HEK293 (cell line): ENCODE results near the gene SIL1.
"Not testable (repeated sequence)": the region's sequence is repeated elsewhere in the genome, so short reads cannot be mapped to it uniquely, and the experiment has no call there.

Source experiments
- CTCF ChIA-PET: fragments of 350-600 bp; formaldehyde crosslinking; extraction: SDS; loops from one replicate; lab custom pipeline; 2021; ENCODE audit warnings: antibody characterized with exemption; lab: Yijun Ruan, JAX
- POLR2A ChIA-PET: fragments of 300-600 bp; formaldehyde crosslinking; extraction: SDS; loops from one replicate; lab custom pipeline; 2020; ENCODE audit warnings: antibody characterized with exemption, inconsistent platforms; lab: Yijun Ruan, JAX
- H3K27ac ChIP-seq: fragments of 200-500 bp; sonication (Bioruptor generic); 2 replicates; pipeline ENCODE4 v1.5.1; 2014; ENCODE audit warnings: low read depth, low read length, control low read depth, inconsistent platforms; ENCODE audit errors: extremely low read depth
- H3K36me3 ChIP-seq, 2 experiments: fragments of 200-500 bp in 1 of 2; sonication (Bioruptor generic) in 1 of 2; 1 replicate in 1 of 2; 2 replicates in 1 of 2; pipeline ENCODE4 v1.5.1; 2014 to 2017; ENCODE audit warnings: inconsistent platforms in 2 of 2, low read length in 2 of 2; ENCODE audit not compliant: control insufficient read depth in 2 of 2, insufficient read depth in 1 of 2
- H3K4me1 ChIP-seq: fragments of 200-500 bp; sonication (Bioruptor generic); 2 replicates; pipeline ENCODE4 v1.5.1; 2014; ENCODE audit warnings: mild to moderate bottlenecking, low read length, inconsistent platforms; ENCODE audit not compliant: control insufficient read depth, insufficient read depth
- H3K4me3 ChIP-seq: 2 replicates; pipeline ENCODE4 v1.5.1; 2011; ENCODE audit warnings: low read depth, mild to moderate bottlenecking, control low read depth, low read length, moderate library complexity
- H3K9me3 ChIP-seq: fragments of 200-500 bp; sonication (Bioruptor generic); 2 replicates; pipeline ENCODE4 v1.5.1; 2014; ENCODE audit warnings: low read depth, low read length, inconsistent platforms; ENCODE audit not compliant: control insufficient read depth, insufficient read depth
- GLIS1 ChIP-seq: fragments of 450-650 bp; formaldehyde crosslinking; IDR thresholded peaks from 2 replicates; pipeline ENCODE4 v1.5.1; 2016; ENCODE audit warnings: missing biosample characterization, missing genetic modification characterization
- SALL2 ChIP-seq: fragments of 450-650 bp; formaldehyde crosslinking; IDR thresholded peaks from 2 replicates; pipeline ENCODE4 v1.5.0; 2017; ENCODE audit warnings: missing biosample characterization, mild to moderate bottlenecking, missing genetic modification characterization, borderline replicate concordance
- SETDB1 ChIP-seq: IDR thresholded peaks from one replicate; pipeline ENCODE4 v1.6.1; 2017; ENCODE audit warnings: mild to moderate bottlenecking, low read length, moderate library complexity, mixed read lengths; ENCODE audit not compliant: insufficient read length
- SP3 ChIP-seq: fragments of 450-650 bp; formaldehyde crosslinking; IDR thresholded peaks from 2 replicates; pipeline ENCODE4 v1.5.1; 2016; ENCODE audit warnings: missing biosample characterization, missing genetic modification characterization
- ZFHX2 ChIP-seq: fragments of 450-650 bp; formaldehyde crosslinking; conservative IDR thresholded peaks from 2 replicates; pipeline ENCODE4 v1.5.1; 2016; ENCODE audit warnings: missing biosample characterization, missing genetic modification characterization
- ZNF121 ChIP-seq: fragments of 450-650 bp; formaldehyde crosslinking; IDR thresholded peaks from 2 replicates; pipeline ENCODE4 v1.5.1; 2016; ENCODE audit warnings: missing biosample characterization, missing genetic modification characterization
- ZNF169 ChIP-seq: fragments of 450-650 bp; formaldehyde crosslinking; IDR thresholded peaks from 2 replicates; pipeline ENCODE4 v1.5.1; 2016; ENCODE audit warnings: missing biosample characterization, missing genetic modification characterization
- ZNF175 ChIP-seq: fragments of 450-650 bp; formaldehyde crosslinking; IDR thresholded peaks from 2 replicates; pipeline ENCODE4 v1.5.1; 2016; ENCODE audit warnings: missing biosample characterization, missing genetic modification characterization
- ZNF223 ChIP-seq: fragments of 450-650 bp; formaldehyde crosslinking; IDR thresholded peaks from 2 replicates; pipeline ENCODE4 v1.5.1; 2016; ENCODE audit warnings: missing biosample characterization, missing genetic modification characterization
- ZNF394 ChIP-seq: fragments of 450-650 bp; formaldehyde crosslinking; IDR thresholded peaks from 2 replicates; pipeline ENCODE4 v1.5.1; 2016; ENCODE audit warnings: missing biosample characterization, missing genetic modification characterization, mild to moderate bottlenecking, moderate library complexity, borderline replicate concordance
- ZNF558 ChIP-seq: fragments of 450-650 bp; formaldehyde crosslinking; IDR thresholded peaks from 2 replicates; pipeline ENCODE4 v1.5.1; 2016; ENCODE audit warnings: missing biosample characterization, missing genetic modification characterization
- ZNF830 ChIP-seq: fragments of 450-650 bp; IDR thresholded peaks from 2 replicates; pipeline ENCODE4 v1.5.0; 2018; ENCODE audit warnings: missing biosample characterization, missing genetic modification characterization, low read depth, mild to moderate bottlenecking, moderate library complexity
- TF ChIP-seq, protein P1 (sequence below): fragments of 450-650 bp; formaldehyde crosslinking; IDR thresholded peaks from 2 replicates; pipeline ENCODE4 v1.5.1; 2017; ENCODE audit warnings: missing biosample characterization, mild to moderate bottlenecking, missing genetic modification characterization, moderate library complexity
- TF ChIP-seq, protein P2 (sequence below): fragments of 450-650 bp; formaldehyde crosslinking; IDR thresholded peaks from 2 replicates; pipeline ENCODE4 v1.5.1; 2016; ENCODE audit warnings: missing biosample characterization, missing genetic modification characterization

Gene SIL1

DNA sequence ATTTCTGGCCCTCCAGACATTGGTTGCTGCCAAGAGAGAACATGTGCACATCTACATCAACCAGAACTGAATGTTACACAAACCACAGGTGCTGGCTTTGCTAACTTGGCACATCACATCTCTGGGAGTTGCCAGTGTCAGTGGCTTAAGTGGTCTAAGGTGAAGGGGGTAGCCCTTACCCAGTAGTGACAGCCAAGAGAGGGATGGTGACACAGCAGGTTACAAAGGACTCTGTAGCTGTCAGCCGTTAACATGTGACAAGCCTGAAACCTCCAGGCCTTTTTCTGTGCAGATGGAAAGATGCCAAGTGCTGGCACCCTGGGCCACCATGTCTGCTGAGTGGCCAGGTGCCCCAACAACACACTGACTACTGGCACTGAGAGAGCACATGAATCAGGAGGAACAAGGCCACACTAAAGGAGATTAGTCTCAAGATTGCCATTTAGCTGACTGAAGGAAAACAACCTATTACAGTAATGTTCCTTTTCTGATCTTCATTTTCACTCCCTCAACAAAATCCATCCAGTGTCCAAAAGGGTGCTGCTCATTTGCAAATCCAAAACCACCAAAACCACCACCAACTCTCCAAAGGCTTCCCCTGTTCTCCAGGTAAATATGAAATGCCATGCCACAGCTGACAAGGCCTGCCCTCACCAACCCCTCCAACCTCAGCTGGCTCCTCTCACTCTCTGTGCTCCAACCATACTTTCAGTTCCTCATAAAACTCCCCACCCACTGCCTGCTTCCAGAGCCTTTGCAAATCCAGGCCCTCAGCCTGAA is 20.2 kb downstream of the SIL1 start (continued):
- TF ChIP-seq ZFHX2 (tag by site-specific recombination) (peak; percentile 52; the same call in 1 of the 2 replicates), ZNF830 (tag by site-specific recombination) (no peak), SP3 (tag by site-specific recombination) (no peak), ZNF558 (tag by site-specific recombination) (no peak), ZNF394 (no peak)
- TF ChIP-seq, protein P1, sequence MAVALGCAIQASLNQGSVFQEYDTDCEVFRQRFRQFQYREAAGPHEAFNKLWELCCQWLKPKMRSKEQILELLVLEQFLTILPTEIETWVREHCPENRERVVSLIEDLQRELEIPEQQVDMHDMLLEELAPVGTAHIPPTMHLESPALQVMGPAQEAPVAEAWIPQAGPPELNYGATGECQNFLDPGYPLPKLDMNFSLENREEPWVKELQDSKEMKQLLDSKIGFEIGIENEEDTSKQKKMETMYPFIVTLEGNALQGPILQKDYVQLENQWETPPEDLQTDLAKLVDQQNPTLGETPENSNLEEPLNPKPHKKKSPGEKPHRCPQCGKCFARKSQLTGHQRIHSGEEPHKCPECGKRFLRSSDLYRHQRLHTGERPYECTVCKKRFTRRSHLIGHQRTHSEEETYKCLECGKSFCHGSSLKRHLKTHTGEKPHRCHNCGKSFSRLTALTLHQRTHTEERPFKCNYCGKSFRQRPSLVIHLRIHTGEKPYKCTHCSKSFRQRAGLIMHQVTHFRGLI (tag by site-specific recombination), result no peak

DNA sequence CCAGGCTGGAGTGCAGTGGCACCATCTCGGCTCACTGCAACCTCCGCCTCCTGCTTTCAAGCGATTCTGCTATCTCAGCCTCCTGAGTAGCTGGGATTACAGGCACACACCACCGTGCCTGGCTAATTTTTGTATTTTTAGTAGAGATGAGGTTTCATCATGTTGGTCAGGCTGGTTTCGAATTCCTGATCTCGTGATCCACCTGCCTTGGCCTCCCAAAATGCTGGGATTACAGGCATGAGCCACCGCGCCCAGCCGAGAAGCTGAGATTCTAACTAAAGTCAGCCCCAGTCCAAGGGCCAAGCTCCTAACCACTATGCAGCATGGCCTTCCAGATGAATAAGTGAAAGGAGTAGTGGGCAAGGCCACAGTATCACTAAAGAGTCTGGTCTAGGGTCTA is 20.9 kb downstream of the SIL1 start:
- peaks cover 30% of the 10 kb centered on the region for H3K4me1 ChIP-seq
- POLR2A ChIA-PET, result interaction anchor here (1.8 kb wide), 1 partner anchor 21 kb away, joined by 7 read pairs; the partner anchor contains the start of gene SIL1
- H3K27ac ChIP-seq, H3K9me3 ChIP-seq, CTCF ChIA-PET, H3K36me3 ChIP-seq, H3K4me3 ChIP-seq: not testable (repeated sequence)

DNA sequence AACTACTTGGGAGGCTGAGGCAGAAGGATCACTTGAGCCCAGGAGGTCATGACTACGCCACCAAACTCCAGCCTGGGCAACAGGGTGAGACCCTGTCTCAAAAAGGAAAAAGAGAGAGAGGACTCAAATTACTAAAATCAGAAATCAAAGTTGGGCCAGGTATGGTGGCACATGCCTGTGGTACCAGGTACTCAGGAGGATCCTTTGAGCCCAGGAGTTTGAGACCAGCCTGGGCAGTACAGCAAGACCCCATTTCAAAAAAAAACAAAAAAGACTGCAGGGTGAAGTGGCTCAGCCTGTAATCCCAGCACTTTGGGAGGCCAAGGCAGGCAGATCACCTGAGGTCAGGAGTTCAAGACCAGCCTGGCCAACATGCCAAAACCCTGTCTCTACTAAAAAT is 23.8 kb downstream of the SIL1 start:
- H3K4me1 ChIP-seq, result peaks cover 13% of the 10 kb centered on the region
- H3K4me3 ChIP-seq, H3K9me3 ChIP-seq, H3K27ac ChIP-seq, H3K36me3 ChIP-seq: not testable (repeated sequence)
- CTCF ChIA-PET, result interaction anchor here (0.7 kb wide), 1 partner anchor 12 kb away, joined by 5 read pairs; no protein-coding TSS in a partner anchor
- TF ChIP-seq ZNF121 (tag by site-specific recombination), result peak; percentile 89
- POLR2A ChIA-PET, result interaction anchor here (0.7 kb wide), 2 partner anchors 94 to 102 kb away, joined by 3 to 4 read pairs; no protein-coding TSS in a partner anchor

DNA sequence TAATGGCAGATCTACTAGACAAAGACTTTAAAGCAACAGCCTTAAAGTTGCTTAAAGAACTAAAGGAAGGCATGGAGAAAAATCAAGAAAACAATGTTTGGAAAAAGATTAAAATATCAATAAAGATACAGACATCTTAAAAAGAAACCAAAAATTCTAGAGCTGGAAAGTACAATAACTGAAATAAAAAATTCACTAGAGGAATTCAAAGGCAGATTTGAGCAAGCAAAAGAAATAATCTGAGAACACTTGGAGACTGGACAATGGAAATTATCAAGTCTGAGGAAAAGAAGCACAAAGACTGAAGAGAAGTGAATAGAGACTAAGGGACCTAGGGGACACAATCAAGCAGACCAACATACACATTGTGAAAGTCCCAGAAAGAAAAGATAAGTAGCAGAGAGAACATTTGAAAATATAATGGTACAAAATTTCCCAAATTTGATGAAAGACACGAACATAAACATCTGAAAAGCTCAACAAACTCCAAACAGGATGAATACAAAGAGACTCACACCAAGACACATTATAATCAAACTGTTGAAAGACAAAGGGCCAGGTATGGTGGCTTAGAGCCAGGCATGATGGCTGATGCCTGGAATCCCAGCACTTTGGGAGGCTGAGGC is 26.3 kb downstream of the SIL1 start:
- CTCF ChIA-PET, result no interaction called here
- POLR2A ChIA-PET, result no interaction called here
- H3K9me3 ChIP-seq, result no peaks in the 10 kb centered on the region
- H3K4me1 ChIP-seq, result peaks cover 12% of the 10 kb centered on the region
- H3K27ac ChIP-seq, result no peak overlapping the region
- H3K4me3 ChIP-seq, result no peak overlapping the region
- TF ChIP-seq ZNF558 (tag by site-specific recombination) (peak; percentile 95), ZNF169 (tag by site-specific recombination) (no peak), SETDB1 (peak; percentile 83), ZNF223 (no peak), GLIS1 (no peak), SALL2 (tag by site-specific recombination) (no peak), ZNF175 (tag by site-specific recombination) (no peak)
- TF ChIP-seq, protein P2, sequence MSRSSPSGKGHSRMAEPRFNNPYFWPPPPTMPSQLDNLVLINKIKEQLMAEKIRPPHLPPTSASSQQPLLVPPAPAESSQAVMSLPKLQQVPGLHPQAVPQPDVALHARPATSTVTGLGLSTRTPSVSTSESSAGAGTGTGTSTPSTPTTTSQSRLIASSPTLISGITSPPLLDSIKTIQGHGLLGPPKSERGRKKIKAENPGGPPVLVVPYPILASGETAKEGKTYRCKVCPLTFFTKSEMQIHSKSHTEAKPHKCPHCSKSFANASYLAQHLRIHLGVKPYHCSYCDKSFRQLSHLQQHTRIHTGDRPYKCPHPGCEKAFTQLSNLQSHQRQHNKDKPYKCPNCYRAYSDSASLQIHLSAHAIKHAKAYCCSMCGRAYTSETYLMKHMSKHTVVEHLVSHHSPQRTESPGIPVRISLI (tag by site-specific recombination), result peak; percentile 84; the same call in 1 of the 2 replicates
- H3K36me3 ChIP-seq, result no peaks in the 10 kb centered on the region; a peak in 1 of 3 replicates
